GM20000 (cell line): ENCODE data around the gene RAB15.
"Not testable (repeated sequence)": the region's sequence is repeated elsewhere in the genome, so short reads cannot be mapped to it uniquely, and the experiment has no call there.

ENCODE experiments used
- DNase-seq: peaks from one replicate; pipeline ENCODE4 v3.0.0; 2012; ENCODE audit warnings: low spot score
- TF ChIP-seq, protein P1 (sequence below): IDR thresholded peaks from 2 replicates; pipeline ENCODE4 v1.5.1; 2012; ENCODE audit warnings: mild to moderate bottlenecking, control low read depth; ENCODE audit errors: extremely low read depth, missing control alignments

RAB15 gene

DNA sequence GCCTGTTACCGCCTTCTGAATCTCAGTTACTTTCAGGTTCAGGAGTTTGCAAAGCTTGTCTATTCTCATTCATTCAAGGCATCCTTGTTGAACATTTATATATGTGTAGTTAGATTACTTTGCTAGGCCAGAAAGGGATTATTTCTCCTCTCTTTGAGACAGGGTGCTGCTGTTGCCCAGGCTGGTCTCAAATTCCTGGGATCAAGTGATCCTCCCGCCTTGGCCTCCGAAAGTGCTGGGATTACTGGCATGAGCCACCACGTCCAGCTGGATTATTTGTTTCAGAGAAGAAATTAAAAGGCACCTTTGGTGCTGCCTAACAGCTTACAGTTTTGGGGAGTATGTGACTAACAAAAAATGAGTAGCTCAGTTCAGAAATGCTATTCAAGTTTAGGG, 57.1 kb downstream of the RAB15 start:
- no peak for DNase-seq
- TF ChIP-seq, protein P1, sequence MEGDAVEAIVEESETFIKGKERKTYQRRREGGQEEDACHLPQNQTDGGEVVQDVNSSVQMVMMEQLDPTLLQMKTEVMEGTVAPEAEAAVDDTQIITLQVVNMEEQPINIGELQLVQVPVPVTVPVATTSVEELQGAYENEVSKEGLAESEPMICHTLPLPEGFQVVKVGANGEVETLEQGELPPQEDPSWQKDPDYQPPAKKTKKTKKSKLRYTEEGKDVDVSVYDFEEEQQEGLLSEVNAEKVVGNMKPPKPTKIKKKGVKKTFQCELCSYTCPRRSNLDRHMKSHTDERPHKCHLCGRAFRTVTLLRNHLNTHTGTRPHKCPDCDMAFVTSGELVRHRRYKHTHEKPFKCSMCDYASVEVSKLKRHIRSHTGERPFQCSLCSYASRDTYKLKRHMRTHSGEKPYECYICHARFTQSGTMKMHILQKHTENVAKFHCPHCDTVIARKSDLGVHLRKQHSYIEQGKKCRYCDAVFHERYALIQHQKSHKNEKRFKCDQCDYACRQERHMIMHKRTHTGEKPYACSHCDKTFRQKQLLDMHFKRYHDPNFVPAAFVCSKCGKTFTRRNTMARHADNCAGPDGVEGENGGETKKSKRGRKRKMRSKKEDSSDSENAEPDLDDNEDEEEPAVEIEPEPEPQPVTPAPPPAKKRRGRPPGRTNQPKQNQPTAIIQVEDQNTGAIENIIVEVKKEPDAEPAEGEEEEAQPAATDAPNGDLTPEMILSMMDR = no peak

DNA sequence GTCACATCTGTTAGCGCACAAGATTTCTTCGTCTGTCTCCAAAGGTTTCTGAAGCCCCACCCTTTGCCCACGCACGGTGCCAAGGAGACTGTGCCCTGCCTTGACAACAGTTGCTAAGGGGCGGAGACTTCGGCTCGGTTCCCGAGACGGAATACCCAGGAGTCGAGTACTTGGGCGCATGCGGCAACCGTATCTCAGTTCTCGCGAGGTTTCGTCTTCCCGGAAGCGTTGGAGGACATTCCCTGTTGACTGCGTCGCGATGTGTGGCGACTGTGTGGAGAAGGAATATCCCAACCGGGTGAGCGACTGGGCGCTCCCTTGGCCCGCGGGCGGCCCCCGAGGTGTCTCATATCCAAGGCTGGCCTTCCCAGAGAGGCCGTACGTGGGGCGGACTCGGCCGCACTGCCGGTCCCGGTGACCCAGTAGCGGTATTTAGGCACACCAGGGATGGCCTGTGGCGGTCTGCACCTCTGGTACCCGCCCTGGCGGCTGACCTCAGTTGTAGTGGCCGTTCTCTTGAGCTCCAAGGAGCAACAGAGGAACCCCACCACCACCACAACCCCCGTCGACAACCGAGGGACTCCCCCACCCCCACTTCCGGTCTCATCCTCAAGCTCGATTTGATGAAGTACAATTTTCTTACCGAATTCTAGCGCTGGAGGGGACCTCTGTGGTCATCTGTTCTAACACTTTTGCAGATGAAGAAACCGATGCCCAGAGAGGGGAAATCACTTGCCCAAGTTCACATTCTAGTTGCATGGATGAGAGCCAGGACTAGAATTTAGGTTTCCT, 57.7 kb downstream of the RAB15 start, which contains the start of gene CHURC1:
Gene CHURC1, plus strand, starts transcription at position 219 of the 792 bp plus-strand sequence. Its CDS starts 41 bp downstream, at position 260.
- DNase-seq = peak; percentile 84
- TF ChIP-seq, protein P1 = no peak

DNA sequence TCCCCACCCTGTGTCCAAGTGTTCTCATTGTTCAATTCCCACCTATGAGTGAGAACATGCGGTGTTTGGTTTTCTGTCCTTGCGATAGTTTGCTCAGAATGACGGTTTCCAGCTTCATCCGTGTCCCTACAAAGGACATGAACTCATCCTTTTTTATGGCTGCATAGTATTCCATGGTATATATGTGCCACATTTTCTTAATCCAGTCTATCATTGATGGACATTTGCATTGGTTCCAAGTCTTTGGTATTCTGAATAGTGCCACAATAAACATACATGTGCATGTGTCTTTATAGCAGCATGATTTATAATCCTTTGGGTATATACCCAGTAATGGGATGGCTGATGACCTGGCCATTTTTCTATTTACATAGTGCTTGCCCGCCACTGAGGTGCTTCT, 58.7 kb downstream of the RAB15 start:
- not testable (repeated sequence) for DNase-seq

DNA sequence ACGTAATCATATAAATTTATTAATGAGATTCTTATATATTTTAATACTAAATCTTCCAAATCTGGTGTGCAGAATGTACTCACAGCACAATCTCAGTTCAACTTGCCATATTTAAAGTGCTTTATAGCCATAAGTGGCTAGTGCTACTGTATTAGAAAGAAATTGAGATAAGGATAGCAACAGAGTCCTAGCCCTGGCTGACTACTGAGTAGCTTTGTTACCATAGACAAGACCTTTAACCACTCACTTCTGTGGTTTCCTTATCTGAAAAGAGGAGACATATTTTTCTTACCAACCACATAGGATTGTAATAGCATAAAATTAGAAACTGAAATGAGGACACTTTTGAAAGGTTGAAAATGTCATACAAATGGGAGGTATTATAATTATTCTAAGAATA, 59.9 kb downstream of the RAB15 start:
- TF ChIP-seq, protein P1 = no peak
- no peak for DNase-seq

DNA sequence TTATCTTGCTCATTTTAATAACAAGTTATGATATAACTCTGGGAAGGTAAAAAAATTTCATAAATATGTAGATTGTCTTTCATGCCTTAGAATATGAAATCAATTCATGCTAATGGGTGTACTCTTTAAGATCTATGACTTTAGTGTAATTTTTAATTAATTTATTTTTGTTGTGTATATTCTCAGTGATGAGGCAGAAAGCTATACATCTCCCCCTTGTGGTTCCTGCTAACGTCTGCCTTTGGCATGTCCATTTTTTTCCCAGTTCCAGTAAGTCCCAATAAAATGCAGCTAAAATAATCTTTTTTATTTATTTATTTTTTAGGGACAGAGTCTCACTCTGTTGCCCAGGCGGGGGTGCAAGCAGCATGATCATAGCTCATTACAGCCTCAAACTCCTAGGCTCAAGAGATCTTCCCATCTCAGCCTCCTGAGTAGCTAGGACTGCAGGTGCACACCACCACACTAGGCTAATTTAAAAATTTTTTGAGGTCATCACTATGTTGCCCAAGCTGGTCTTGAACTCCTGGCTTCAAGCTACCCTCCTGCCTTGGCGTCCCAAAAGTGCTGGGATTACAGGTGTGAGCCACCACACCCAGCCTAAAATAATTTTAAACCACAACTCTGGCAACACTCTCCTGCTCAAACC, 61.2 kb downstream of the RAB15 start:
- TF ChIP-seq, protein P1 = peak; percentile 19
- DNase-seq = no peak

DNA sequence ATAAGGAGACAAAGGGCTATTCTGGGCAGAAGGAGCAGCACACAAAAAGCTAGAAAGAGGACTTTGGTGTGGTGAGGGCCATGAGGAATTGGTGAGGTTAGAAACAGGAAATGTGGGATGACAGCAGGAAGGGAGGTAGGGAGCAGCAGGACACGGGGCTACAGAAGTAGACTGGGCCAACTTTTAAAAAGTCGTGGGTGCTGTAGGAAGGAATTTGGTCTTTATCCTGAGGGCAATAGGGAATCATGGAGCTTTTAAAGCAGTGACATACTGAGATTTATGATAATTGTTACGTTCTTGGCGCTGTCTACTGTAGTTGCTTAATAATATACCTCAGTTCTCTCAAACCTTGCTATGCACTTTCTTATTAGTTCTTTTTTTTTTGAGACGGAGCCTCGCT, 66.1 kb downstream of the RAB15 start:
- TF ChIP-seq, protein P1 = no peak
- no peak for DNase-seq

DNA sequence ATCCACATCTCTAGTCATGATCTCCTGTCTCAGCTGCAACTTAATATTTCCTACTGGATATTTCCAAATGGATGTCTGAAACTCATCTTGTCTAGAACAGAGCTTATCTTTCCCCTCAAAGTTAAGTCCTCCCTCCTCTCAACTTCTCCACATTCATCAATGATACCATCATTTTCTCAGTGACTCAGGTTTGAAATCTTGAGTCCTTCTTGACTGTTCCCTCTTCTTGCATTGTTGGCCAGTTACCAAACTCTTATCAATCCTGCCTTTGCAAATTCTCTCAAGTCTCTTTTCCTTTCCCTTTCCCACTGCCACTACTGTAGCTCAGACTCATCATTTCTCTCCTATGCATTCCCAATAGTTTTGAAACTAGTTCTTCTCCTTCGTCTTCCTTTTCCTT, 72.2 kb downstream of the RAB15 start:
- DNase-seq = no peak
- TF ChIP-seq, protein P1 = no peak
